Measurements from ENCODE around the gene ZNF268. TPM values are rescaled to one million over a fixed set of nuclear protein-coding genes. Genes with fewer than 3 reads are reported as not detected.
"Not testable (repeated sequence)": the region's sequence is repeated elsewhere in the genome, so short reads cannot be mapped to it uniquely, and the experiment has no call there.

Gene ZNF268
- total RNA-seq, 1 experiment from 2014 or later: 16.9 TPM

DNA sequence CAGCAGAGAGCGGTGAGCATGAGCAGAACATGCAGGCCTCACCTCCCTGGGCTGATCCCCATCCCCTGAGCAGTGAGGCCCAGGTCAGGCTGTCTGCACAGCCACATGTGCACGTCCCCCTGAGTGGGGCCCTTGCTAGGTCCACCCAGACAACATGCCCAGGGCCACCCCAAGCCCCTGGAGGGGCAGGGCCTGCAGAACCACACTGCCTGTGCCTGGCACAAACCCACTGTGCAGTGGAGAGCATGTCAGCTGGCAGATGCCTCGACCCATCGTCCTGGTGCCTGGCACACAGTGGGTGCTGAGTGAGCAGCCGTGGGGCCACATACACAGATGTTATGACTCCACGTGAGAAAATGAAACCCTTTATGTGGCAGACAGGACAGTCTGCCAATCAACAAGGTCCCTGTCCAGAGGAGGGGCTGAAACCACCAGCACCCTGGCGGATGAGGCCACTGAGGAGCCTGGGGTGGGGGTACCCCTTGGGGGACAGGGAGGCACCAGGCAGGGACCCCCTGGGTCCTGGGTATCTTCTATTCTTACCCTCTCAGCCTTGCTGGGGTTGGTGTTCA, 46.1 kb downstream of the ZNF268 start:
- no peak for DNase-seq (ENCODE audit: low spot score)

DNA sequence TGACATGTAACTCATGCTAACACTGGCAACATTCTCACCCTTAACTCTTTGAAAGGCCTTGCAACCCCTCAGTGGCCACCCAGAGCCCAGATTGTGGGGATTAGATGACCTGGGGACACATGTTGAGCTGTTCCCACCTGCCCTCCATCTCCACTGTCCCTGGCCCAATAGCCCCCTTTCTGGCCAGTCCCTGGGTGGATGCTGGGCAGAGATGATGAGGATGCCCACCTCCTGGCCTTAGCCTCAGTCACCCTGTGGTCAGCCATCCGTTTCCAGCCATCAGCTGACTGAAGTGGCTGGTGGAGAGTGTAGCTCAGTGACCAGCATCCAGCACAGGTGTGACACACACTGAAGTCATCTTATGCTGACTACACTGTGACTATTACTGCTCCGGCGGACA, 49.7 kb downstream of the ZNF268 start:
- DNase-seq (ENCODE audit: low spot score): no peak

DNA sequence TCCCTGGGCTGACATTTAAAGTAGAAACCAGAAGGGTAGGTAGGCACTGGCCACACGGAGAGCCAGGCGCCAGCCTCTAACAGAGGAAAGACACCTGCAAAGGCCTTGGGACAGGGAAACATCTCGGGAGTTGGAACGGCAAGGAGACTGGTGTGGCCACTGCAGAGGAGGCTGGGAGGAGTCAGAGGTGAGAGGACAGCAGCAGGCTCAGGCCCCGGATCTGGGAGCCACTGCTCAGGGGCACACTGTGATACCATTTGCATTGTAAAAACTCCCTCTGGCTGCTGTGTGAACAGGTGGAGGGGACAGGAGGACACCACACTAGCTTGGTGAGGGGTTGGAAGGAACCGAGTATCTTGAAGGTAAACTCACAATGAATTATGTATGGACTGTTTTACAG, 51.7 kb downstream of the ZNF268 start:
- no peak for DNase-seq (ENCODE audit: low spot score)

DNA sequence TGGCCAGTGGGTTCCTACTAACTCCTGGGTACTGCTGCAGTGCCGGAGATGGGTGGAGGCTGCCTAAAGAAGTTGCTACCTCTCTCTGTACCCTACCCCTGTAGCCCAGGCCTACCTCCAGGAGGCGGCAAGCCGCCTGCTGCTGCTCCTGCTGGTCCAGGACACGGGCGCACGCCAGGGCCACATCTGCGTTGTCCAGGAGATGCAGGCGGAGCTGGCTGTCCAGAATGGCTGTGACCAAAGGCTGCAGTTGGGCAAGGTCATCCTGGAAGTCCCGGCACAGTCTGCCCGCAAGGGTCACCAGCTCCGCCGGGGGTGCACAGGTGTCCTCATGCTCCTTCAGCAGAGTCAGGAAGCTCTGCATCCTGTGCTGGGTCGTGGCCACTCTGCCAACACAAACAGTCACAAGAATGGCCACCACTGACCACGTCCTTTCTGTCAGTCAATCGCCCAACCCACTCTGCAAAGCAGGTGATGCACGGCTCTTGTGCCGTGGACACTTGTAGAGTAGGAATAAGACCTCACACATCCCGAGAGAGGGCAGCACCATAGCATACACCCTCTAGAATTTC, 52.8 kb downstream of the ZNF268 start:
- no peak for DNase-seq (ENCODE audit: low spot score)

- DNase-seq (ENCODE audit: low spot score): no peak
These were observed 53.7 kb downstream of the ZNF268 start for GRCh38 chr12:133234971-133235370.

DNA sequence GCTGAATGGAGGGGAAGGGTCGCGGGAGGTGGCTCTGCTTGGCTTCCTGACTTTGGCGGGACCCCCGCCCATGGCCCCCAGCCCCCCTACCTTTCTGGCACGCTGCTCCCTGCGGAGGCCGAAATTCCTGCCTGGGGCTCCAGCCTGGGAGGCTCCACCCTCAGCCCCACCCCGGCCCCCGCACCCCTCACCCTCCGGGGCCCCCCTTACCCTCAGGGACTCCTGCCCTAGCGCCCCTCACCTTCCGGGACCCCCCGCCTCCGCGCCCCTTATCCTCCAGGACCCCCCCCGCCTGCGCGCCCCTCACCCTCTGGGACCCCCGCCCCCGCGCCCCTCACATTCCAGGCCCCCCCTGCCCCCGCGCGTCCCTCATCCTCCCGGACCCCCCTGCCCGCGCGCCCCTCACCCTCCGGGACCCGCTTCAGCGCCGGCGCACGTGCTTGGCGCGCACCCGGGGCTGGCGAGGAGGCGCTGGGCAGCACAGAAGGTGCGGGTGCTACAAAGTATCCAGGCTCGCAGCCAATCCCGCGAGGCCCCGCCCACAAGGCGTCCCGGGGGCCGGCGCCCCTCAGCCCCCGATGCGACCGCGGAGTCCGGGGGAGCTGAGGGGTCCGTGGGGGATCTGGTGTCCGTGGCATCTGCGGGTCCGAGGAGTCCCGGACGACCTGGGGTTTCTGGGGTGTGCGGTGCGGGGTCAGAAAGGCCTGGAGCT, 54.3 kb downstream of the ZNF268 start, which contains the start of gene ANHX:
TSS of gene ANHX (minus strand) at position 477 of the 712 bp plus-strand sequence. CDS start 1,521 bp downstream, outside the sequence.
- DNase-seq (ENCODE audit: low spot score): no peak

DNA sequence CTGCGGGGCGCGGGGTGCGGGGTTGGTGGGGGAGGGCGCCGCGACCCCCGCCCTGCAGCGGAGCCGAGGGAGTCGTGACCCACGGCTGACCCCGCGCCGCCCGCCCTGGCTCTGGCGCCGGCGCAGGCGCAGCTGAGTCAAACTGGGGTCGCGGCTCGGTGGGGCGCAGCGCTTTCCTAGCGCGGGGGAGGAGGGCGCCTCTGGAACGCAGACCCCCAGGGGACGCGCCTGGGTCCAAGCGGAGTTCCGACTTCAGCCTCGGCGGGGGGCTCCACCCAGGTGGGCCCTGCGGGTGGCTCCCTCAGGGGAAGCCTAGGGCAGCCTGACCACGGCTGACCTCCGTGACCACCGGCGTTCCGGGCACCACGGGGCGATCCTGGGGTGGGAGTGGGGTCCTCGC, 54.8 kb downstream of the ZNF268 start:
- DNase-seq (ENCODE audit: low spot score): no peak

DNA sequence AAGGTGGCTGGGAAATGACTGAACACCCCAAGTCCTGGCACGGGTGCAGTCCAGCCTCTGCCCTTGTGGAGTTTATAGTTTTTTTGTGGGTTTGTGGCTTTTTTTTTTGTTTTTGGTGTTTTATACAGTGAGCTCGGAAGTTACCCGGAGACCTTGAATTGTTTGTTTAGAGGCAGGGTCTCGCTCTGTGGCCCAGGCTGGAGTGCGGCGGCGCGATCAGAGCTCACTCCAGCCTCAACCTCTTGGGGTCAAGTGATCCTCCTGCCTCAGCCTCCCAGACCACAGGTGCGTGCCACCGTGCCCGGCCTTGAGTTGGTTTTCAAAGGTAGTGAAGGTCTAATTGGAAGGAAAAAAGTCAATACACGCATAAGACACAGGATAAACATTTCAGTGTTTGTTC, 55.3 kb downstream of the ZNF268 start:
- DNase-seq (ENCODE audit: low spot score): no peak

- DNase-seq (ENCODE audit: low spot score): no peak
These were observed 70.4 kb downstream of the ZNF268 start for GRCh38 chr12:133251732-133252131.

GRCh38 chr12:133255833-133256232, 74.5 kb downstream of the ZNF268 start:
- not testable (repeated sequence) for DNase-seq (ENCODE audit: low spot score)

DNA sequence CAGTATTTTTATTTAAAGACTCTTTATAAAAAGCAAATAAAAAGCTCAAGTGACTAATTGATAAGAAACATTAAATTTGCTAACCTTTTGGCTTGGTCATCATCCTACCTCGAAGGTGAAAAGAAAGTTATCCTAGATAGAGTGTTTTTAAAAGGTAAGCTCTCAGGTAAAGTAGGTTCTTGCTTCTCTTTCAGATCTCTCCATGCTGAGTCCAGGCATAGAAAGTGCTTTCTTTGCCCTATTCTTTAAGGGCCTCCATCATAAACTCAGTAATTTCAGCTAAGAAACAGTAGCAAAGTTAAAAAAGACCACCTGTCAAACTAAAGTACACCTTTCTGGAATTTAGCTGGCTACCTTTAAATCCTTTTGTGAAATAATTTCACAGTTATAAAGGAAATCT, 75.0 kb downstream of the ZNF268 start:
- DNase-seq (ENCODE audit: low spot score): no peak

- DNase-seq (ENCODE audit: low spot score): no peak
These were observed 82.9 kb downstream of the ZNF268 start for GRCh38 chr12:133264173-133264572.

Other genes with a start within 250 kb of the ZNF268 start
- 1.3 and 4.2 TPM in 2 replicates for gene ZNF605, start 225.2 kb upstream of the ZNF268 start, total RNA-seq (2014; rRNA removed; shearing (Covaris generic))
- 4.1 TPM in 2 replicates for gene ZNF26, start 195.1 kb upstream of the ZNF268 start, total RNA-seq (2014; rRNA removed; shearing (Covaris generic))
- 7.6 and 9.0 TPM in 2 replicates for gene ZNF84, start 144.0 kb upstream of the ZNF268 start, total RNA-seq (2014; rRNA removed; shearing (Covaris generic))
- 9.8 and 17.0 TPM in 2 replicates for gene ZNF140, start 100.6 kb upstream of the ZNF268 start, total RNA-seq (2014; rRNA removed; shearing (Covaris generic))
- gene ZNF891, start 51.2 kb upstream of the ZNF268 start, total RNA-seq (2014; rRNA removed; shearing (Covaris generic)): 0.43 and 0.47 TPM in 2 replicates
- 1.4 and 3.0 TPM in 2 replicates for gene ZNF10, start 50.9 kb upstream of the ZNF268 start, total RNA-seq (2014; rRNA removed; shearing (Covaris generic))
- gene ANHX, start 54.4 kb downstream of the ZNF268 start, total RNA-seq (2014; rRNA removed; shearing (Covaris generic)): not detected in 2 replicates